Measurements from ENCODE around the gene MYO7A. TPM values are rescaled to one million over a fixed set of nuclear protein-coding genes. Genes with fewer than 3 reads are reported as not detected.
A peak's percentile ranks its signal among the peaks of the same experiment; 100 is the strongest.

The MYO7A gene
- total RNA-seq, 2 experiments from 2014 or later = 0.07 to 0.15 TPM

DNA sequence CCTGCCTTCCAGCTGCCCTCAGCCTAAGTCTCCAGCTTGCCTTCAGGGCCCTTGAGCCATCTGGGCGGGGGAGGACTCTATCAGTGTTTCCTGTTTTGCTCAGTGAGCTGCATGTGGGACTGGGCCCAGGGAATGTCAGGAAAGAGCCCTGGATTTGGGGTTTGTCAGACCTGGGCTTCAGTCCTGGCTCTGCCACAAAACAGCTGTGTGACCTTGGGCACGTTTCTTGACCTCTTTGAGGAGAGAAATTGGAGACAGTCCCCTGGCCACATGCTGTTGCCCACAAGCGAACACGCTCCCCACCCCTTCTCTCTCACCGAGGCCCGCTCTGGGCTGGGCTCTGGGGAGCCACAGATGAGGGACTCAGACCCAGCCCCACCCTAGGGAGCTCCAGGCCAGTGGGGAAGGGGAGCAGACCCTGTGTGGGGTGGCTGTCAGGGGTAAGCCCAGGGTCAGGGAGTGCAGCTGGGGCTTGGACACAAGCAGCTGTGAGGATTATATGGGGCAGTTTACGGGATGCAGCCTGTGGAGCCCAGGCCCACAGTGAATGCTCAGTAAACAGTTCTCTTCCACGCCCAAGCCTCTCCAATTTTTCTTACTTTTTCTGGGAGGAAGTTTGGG lies 12.3 kb downstream of the MYO7A start:
- DNase-seq = no peak
- no peak overlapping the region for H3K4me3 Mint-ChIP-seq
- peaks cover 15% of the 10 kb centered on the region for H3K4me1 Mint-ChIP-seq
- ChIA-PET POLR2A (no interaction called here), CTCF (interaction anchor here (1.3 to 2.7 kb wide), 3 partner anchors 12 to 48 kb away, joined by 3 to 16 read pairs (median 5); partner anchors contain the start of gene MYO7A)
- H3K9me3 Mint-ChIP-seq = no peaks in the 10 kb centered on the region
- no peaks in the 10 kb centered on the region for H3K36me3 Mint-ChIP-seq (ENCODE audit: low read depth)
- no peak overlapping the region for H3K27ac Mint-ChIP-seq
- H3K27me3 Mint-ChIP-seq = peaks cover 17% of the 10 kb centered on the region

DNA sequence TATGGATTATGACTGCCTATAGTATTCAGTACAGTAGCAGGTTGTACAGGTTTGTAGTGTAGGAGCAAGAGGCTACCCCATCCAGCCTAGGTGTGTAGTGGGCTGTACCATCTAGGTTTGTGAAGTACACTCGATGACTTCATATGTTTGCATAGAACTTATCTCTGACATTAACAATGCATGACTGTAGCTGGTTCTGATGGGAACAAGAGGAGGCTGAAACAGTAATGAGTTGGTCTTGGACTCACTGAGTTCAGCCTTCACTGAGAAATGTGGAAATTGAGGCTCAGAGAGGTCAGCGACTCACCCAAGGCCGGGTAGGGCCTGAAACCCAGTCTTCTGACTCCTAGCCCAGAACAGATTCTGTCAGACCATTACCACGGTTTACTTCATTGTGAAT lies 13.0 kb downstream of the MYO7A start:
- Mint-ChIP-seq H3K36me3 (ENCODE audit: low read depth) (no peaks in the 10 kb centered on the region), H3K27ac (no peak overlapping the region), H3K9me3 (no peaks in the 10 kb centered on the region), H3K27me3 (peaks cover 17% of the 10 kb centered on the region), H3K4me1 (peaks cover 15% of the 10 kb centered on the region), H3K4me3 (no peak overlapping the region)
- POLR2A ChIA-PET = interaction anchor here (0.7 kb wide), 1 partner anchor 893 kb away, joined by 3 read pairs; no protein-coding TSS in a partner anchor
- CTCF ChIA-PET = interaction anchor here (0.5 to 2.7 kb wide), 3 partner anchors 13 to 1128 kb away, joined by 3 to 16 read pairs (median 5); partner anchors contain the start of gene MYO7A
- DNase-seq = no peak

DNA sequence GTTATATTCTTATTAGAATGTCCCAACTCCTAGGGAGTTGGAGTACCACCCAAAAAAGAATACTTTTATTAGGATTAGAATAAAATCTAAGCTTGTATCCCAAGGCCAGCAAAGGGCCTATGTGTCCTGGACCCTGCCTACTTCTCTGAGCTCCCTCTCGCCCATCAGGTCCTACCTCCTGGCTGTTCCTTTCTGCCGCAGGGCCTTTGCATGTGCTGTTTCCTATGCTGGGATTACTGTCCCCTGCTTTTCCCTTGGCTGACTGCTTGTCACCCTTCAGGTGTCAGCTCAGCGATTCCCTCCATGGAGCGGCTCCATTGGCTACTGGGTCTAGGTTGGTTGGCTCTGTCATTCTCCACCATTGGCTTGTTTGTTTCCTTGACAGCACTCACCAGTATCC lies 13.4 kb downstream of the MYO7A start:
- no peak for DNase-seq
- Mint-ChIP-seq H3K9me3 (no peaks in the 10 kb centered on the region), H3K4me1 (peaks cover 15% of the 10 kb centered on the region), H3K27me3 (peaks cover 17% of the 10 kb centered on the region), H3K36me3 (ENCODE audit: low read depth) (no peaks in the 10 kb centered on the region), H3K4me3 (no peak overlapping the region), H3K27ac (no peak overlapping the region)
- ChIA-PET CTCF (interaction anchor here (0.5 to 2.7 kb wide), 2 partner anchors 13 to 1127 kb away, joined by 3 to 16 read pairs; partner anchors contain the start of gene MYO7A), POLR2A (interaction anchor here (0.7 kb wide), 1 partner anchor 892 kb away, joined by 3 read pairs; no protein-coding TSS in a partner anchor)

DNA sequence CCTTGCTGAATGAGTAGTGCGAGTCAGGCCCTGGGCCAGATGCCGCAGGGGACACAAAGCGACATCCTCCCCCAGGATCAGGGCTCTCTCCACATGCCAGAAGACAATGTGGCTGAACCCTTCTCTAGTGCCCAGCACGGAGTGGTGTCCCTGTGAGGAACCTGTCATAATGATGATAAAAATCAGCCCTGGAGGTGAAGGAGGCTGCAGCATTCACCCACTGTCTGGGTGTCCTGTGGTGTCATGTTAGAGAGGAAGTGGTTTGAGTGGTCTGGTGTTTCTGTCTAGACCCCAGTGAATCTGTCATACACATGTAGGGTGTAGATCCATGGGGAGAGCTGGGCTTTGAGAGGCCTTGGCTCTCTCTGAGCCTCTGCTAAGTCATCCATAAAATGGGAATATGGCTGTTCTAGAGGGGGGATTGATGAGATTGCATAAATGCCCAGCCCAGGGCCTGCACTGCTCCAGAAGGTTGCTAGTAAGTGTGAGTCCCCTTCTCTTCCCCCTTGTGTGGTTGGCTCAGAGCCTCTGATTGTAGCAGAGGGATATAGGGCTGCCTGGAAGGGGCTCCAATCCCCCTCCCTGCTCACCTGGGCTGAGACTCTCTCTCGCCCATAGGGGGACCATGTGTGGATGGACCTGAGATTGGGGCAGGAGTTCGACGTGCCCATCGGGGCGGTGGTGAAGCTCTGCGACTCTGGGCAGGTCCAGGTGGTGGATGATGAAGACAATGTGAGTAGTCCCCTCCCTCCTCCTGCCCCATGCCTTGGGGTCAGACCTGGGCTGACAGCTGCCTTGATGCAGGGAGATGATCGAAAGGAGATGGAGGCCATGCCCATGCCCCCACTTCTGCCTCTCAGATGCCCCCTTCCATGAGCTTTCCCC lies 14.3 kb downstream of the MYO7A start:
- H3K27me3 Mint-ChIP-seq = peaks cover 19% of the 10 kb centered on the region
- no peaks in the 10 kb centered on the region for H3K9me3 Mint-ChIP-seq
- no peaks in the 10 kb centered on the region for H3K36me3 Mint-ChIP-seq (ENCODE audit: low read depth)
- no peak overlapping the region for H3K4me3 Mint-ChIP-seq
- ChIA-PET CTCF (interaction anchor here (1.0 to 2.7 kb wide), 2 partner anchors 14 to 15 kb away, joined by 3 to 16 read pairs; partner anchors contain the start of gene MYO7A), POLR2A (interaction anchor here (0.7 kb wide), 1 partner anchor 322 kb away, joined by 3 read pairs; no protein-coding TSS in a partner anchor)
- H3K4me1 Mint-ChIP-seq = peaks cover 17% of the 10 kb centered on the region
- peak; percentile 37 for DNase-seq
- no peak overlapping the region for H3K27ac Mint-ChIP-seq

DNA sequence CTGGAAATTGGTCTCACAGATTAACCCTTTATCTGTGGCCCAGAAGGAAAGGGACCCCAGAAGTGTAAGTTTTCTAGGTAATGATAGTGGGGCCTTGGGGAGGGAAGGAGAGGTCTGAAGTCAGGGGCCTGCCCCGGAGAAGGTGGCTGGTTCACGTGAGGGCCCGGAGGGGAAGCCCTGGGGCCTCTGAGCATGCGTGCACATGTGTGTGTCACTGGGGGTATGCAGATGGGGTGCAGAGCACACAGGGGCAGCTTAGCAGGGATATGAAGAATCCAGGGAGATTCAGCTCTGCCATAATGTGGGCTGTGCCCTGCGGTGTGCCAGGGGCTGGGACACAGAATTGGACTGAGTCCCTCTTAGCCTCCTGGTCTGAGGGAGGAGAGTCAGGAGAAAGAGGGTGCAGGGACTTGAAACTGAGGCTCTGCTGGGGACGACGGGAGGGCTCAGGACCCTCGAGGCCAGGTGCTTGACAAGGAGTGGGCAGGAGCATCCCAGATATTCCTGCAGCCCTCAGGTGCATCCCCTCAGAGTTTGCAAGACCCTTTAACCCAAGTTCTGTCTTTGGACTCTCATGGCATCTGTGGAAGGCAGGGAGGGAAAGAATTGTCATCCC lies 15.5 kb downstream of the MYO7A start:
- no peak for DNase-seq
- Mint-ChIP-seq H3K27ac (no peak overlapping the region), H3K9me3 (no peaks in the 10 kb centered on the region), H3K36me3 (ENCODE audit: low read depth) (no peaks in the 10 kb centered on the region), H3K4me3 (no peak overlapping the region), H3K4me1 (peaks cover 28% of the 10 kb centered on the region), H3K27me3 (peaks cover 19% of the 10 kb centered on the region)
- POLR2A ChIA-PET = interaction anchor here (0.7 kb wide), 1 partner anchor 321 kb away, joined by 3 read pairs; no protein-coding TSS in a partner anchor
- CTCF ChIA-PET = interaction anchor here (0.6 to 1.0 kb wide), 2 partner anchors 16 to 1449 kb away, joined by 3 read pairs; no protein-coding TSS in a partner anchor

DNA sequence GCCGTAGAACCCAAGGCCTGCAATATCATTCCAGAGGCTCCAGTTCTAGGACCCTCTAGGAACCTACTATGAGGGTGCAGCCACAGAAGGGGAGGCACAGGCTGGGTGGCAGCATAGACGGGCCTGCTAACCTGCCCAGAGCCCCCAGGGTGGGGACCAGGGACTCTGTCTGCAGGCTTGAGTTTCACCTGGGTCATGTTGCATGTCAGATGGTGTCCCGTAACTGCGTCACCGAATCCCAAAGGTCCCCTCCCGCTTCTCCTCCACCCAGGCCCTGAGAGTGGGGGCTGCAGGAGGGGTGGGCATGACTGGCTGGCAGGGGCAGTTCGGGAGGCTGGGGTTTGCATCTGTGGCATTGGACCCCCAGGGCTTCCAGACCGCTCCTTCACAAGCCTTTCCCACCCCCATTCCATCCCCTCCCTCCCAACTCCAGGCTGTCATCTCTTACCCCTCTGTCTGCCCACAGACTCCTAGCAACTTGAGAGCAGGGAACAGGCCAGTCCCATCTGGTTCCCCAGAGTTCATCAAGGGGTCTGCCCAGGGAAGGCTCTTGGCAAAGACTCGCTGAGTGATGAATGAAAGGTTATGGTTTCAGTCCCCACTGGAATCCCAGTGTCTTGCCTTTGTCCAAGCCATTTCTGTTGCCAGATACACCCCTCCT lies 16.3 kb downstream of the MYO7A start:
- POLR2A ChIA-PET = no interaction called here
- CTCF ChIA-PET = interaction anchor here (4.0 kb wide), 1 partner anchor 17 kb away, joined by 18 read pairs; the partner anchor contains the start of gene MYO7A
- DNase-seq = no peak
- H3K27ac Mint-ChIP-seq = no peak overlapping the region
- no peak overlapping the region for H3K4me3 Mint-ChIP-seq
- no peaks in the 10 kb centered on the region for H3K36me3 Mint-ChIP-seq (ENCODE audit: low read depth)
- peaks cover 30% of the 10 kb centered on the region for H3K4me1 Mint-ChIP-seq
- H3K27me3 Mint-ChIP-seq = peaks cover 11% of the 10 kb centered on the region
- no peaks in the 10 kb centered on the region for H3K9me3 Mint-ChIP-seq

DNA sequence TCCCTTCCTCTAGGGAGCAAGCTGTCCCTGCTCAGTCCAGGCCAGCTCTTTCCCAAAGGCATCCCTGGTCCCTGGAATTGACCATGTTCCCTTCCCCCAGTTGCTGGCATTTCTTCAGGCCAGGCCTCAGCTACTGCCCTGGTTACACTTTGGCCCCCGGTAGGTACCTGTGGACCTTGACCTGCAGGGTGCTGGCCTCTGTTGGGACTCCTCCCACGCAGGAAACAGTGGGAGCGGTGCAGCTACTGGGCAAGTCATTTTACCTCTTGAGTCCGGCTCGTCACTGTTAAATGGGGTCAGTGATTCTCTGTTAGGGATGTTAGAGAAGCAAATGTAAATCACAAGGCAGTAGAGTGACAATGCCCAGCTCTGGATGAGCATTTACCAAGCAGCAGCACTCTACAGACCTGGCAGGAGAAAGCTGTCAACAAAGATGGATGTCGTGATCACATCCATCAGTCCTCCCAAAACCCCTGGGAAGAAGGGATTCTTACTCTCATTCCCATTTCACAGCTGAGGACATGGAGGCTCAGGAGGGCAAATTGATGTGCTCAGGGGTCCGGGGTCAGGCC lies 16.9 kb downstream of the MYO7A start:
- DNase-seq = no peak
- Mint-ChIP-seq H3K36me3 (ENCODE audit: low read depth) (no peaks in the 10 kb centered on the region), H3K4me1 (peaks cover 30% of the 10 kb centered on the region), H3K27me3 (peaks cover 6% of the 10 kb centered on the region), H3K4me3 (no peak overlapping the region), H3K27ac (no peak overlapping the region), H3K9me3 (no peaks in the 10 kb centered on the region)
- POLR2A ChIA-PET = no interaction called here
- CTCF ChIA-PET = interaction anchor here (4.0 kb wide), 1 partner anchor 17 kb away, joined by 18 read pairs; the partner anchor contains the start of gene MYO7A

DNA sequence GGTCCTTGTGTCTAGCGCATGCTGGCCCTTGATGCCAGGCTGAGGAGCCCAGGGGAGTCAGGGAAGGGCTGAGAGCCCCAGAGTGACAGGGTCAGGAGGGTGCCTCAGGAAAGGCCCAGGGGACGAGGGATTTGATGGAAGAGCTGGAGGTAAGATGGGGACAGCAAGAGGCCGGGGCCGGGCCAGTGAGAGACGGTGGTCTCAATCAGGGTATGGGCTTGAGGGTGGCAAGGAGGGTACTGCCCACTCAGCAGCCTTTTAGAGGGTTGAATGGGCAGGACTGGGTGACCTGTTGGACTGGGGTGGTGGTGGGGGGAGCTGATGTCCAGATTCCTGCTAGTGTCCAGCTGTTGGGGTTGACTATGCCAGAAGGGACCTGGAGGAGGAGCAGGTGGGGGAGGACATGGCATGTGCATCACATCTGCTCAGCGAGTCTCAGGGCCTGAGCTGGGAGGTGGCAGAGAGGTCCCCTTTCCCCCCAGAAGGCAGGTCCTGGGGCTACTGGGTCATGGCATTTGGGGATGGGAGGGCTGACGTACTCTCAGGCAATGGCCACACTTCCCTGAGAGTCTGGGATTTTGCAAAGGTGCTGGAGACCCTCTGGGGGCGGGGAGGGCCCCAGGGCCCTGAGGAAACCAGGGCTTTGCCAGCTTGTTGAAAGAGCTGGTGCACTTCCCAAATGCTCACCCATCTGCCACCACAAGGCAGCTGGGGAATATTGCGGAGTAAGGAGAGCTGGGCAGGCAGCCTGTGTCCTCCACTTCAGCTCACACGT lies 18.4 kb downstream of the MYO7A start:
- H3K4me3 Mint-ChIP-seq = no peak overlapping the region
- H3K27me3 Mint-ChIP-seq = peaks cover 8% of the 10 kb centered on the region
- no peak for DNase-seq
- POLR2A ChIA-PET = no interaction called here
- H3K36me3 Mint-ChIP-seq (ENCODE audit: low read depth) = no peaks in the 10 kb centered on the region
- CTCF ChIA-PET = interaction anchor here (4.0 kb wide), 1 partner anchor 19 kb away, joined by 18 read pairs; the partner anchor contains the start of gene MYO7A
- H3K9me3 Mint-ChIP-seq = no peaks in the 10 kb centered on the region
- H3K4me1 Mint-ChIP-seq = peaks cover 33% of the 10 kb centered on the region
- H3K27ac Mint-ChIP-seq = no peak overlapping the region

DNA sequence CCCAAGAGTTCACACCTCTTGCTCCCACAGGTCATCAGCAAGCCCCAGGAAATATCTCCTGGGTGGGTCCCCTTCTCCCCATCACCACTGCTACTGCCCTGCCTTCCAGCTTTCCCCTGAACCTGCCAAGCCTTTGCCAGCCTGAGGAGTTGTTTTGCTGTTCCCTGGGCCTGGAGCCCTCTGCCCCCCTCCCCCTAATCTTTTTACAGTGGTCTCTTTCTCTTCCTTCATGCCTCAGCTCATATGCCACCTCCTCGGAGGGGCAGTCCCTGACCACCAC lies 18.9 kb downstream of the MYO7A start:
- H3K9me3 Mint-ChIP-seq = no peaks in the 10 kb centered on the region
- H3K27ac Mint-ChIP-seq = no peak overlapping the region
- H3K36me3 Mint-ChIP-seq (ENCODE audit: low read depth) = no peaks in the 10 kb centered on the region
- no peak overlapping the region for H3K4me3 Mint-ChIP-seq
- peaks cover 8% of the 10 kb centered on the region for H3K27me3 Mint-ChIP-seq
- peaks cover 35% of the 10 kb centered on the region for H3K4me1 Mint-ChIP-seq
- CTCF ChIA-PET = interaction anchor here (0.6 to 4.0 kb wide), 2 partner anchors 19 to 1310 kb away, joined by 3 to 18 read pairs; partner anchors contain the start of gene MYO7A
- POLR2A ChIA-PET = no interaction called here
- no peak for DNase-seq

DNA sequence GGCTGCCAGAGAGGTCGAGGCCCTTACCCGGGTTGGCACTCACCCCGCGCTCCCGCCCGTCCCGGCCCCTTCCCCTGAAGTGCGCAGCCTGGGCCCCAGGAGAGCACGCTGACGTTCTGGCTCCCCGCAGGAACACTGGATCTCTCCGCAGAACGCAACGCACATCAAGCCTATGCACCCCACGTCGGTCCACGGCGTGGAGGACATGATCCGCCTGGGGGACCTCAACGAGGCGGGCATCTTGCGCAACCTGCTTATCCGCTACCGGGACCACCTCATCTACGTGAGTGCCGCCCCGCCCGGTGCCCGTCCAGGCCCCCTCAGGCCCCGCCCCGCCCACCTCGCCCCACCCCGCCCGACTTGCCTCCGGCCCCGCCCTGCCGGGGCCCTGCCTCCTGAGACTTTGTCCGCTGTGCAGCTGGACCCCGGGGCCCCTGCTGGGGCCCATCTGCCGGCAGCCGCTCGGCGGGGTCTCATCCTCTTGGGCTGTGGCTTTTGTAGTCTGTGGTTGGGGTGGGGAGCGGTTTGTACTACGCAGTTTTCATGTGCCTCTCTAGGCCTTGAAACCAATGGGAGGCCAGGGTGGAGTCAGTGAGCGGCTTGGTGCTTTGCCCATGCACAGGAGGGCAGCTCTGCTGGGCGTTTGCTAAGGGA lies 19.7 kb downstream of the MYO7A start:
- CTCF ChIA-PET = interaction anchor here (0.6 to 4.0 kb wide), 2 partner anchors 20 to 1311 kb away, joined by 3 to 18 read pairs; partner anchors contain the start of gene MYO7A
- peak overlapping the region; percentile 8 for H3K4me3 Mint-ChIP-seq
- peak; percentile 46 for DNase-seq
- no peaks in the 10 kb centered on the region for H3K9me3 Mint-ChIP-seq
- POLR2A ChIA-PET = no interaction called here
- peaks cover 36% of the 10 kb centered on the region for H3K4me1 Mint-ChIP-seq
- H3K27me3 Mint-ChIP-seq = peaks cover 8% of the 10 kb centered on the region
- H3K27ac Mint-ChIP-seq = no peak overlapping the region
- no peaks in the 10 kb centered on the region for H3K36me3 Mint-ChIP-seq (ENCODE audit: low read depth)

Data from activated CD4-positive, alpha-beta T cell treated with anti-CD3 and anti-CD28 coated beads, Interleukin-2, amount 10 ng/mL, durations not matched to agents 7 days and 5 days (primary cell).